Lung microvascular endothelial cell (primary cell): ENCODE measurements around the gene CEBPZ. TPM values are rescaled to one million over a fixed set of nuclear protein-coding genes. Genes with fewer than 3 reads are reported as not detected.
"Not testable (repeated sequence)": the region's sequence is repeated elsewhere in the genome, so short reads cannot be mapped to it uniquely, and the experiment has no call there.

Experiments used
- DNase-seq, 2 donors: peaks; one replicate each; pipeline versions ENCODE4 v3.0.0 to v3.0.0-alpha.2; 2010; ENCODE audit warnings: low read depth in 2 of 2
- total RNA-seq: library from RNA; depleted of rRNA; stranded (reverse); fragments of >200 nt; gene quantifications from 2 replicates; pipeline ENCODE4 v1.2.1, GENCODE V29; 2014

Gene CEBPZ, protein sequence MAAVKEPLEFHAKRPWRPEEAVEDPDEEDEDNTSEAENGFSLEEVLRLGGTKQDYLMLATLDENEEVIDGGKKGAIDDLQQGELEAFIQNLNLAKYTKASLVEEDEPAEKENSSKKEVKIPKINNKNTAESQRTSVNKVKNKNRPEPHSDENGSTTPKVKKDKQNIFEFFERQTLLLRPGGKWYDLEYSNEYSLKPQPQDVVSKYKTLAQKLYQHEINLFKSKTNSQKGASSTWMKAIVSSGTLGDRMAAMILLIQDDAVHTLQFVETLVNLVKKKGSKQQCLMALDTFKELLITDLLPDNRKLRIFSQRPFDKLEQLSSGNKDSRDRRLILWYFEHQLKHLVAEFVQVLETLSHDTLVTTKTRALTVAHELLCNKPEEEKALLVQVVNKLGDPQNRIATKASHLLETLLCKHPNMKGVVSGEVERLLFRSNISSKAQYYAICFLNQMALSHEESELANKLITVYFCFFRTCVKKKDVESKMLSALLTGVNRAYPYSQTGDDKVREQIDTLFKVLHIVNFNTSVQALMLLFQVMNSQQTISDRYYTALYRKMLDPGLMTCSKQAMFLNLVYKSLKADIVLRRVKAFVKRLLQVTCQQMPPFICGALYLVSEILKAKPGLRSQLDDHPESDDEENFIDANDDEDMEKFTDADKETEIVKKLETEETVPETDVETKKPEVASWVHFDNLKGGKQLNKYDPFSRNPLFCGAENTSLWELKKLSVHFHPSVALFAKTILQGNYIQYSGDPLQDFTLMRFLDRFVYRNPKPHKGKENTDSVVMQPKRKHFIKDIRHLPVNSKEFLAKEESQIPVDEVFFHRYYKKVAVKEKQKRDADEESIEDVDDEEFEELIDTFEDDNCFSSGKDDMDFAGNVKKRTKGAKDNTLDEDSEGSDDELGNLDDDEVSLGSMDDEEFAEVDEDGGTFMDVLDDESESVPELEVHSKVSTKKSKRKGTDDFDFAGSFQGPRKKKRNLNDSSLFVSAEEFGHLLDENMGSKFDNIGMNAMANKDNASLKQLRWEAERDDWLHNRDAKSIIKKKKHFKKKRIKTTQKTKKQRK
- total RNA-seq, result 22.0 and 38.7 TPM in 2 replicates

DNA sequence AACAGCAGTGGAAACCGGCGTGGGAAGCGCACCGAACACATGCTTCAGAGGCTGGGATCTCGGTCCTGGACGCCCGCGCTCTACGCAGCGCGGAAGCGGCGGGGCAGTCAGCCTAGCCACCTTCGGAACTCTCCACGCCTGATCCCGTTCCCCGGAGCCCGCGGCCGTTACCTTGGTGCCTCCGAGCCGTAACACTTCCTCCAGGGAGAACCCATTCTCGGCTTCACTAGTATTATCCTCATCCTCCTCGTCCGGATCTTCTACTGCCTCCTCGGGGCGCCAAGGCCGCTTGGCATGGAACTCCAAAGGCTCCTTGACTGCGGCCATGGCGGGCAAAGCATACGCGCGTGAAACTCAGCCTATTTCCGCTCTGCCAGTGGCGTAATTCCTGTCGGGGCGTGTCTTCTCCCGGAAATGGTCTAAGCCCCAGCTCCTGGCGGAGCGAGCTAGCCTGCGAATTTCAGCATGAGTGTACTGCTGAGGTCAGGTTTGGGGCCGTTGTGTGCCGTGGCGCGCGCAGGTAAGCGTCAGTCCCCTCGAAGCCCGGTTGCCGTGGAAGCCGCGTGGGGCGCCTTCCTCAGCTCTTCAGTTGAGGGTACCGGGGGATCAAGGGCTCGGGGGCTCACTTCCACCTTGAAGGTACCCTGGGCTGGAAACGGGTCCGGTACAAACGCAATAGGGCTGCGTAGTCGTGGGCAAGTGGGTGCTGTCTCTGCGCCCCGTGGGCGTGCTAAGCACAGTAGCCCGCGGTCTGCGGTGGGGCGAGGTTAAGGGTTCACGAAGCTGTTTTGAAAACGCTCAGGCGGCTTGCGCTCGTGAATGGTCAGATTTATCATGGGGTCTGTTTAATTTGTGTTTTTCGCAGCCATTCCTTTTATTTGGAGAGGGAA, at the start of gene CEBPZ, which contains the start of gene NDUFAF7:
CEBPZ (minus strand) TSS at position 356 of the 890 bp plus-strand sequence; CDS start at position 327, 29 bp downstream.
NDUFAF7 (plus strand) TSS at position 418 of the 890 bp plus-strand sequence; CDS start at position 466, 48 bp downstream.
- DNase-seq, result peak; percentile 95

GRCh38 chr2:37276291-37276690, 44.9 kb upstream of the CEBPZ start:
- DNase-seq, result no peak

- DNase-seq, result no peak
Observed at GRCh38 chr2:37274359-37274965, 43.1 kb upstream of the CEBPZ start.

DNA sequence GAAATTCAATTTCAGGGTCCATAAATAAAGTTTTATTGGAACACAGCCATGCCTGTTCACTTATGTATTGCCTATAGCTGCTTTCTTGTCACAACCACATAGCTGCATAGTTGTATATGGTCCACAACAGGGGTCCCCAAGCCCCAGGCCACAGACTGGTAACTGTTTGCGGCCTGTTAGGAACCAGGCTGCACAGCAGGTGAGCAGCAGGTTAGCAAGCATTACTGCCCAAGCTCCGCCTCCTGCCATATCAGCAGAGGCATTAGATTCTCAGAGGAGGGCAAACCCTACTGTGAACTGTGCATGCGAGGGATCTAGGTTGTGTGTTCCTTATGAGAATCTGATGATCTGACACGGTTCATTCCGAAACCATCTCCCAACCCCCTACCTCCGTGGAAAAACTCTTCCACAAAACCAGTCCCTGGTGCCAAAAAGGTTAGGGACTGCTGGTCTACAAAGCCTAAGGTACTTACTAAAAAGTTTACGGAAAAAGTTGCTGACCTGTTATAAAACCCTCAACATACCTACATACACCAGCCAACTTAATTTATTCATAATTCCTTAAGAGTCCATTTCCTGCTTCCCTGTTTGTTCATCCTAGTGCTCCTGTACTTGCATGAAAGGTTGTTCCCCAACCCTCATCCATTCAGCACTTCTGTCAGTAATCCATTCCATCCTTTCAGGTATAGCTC, 40.1 kb upstream of the CEBPZ start:
- no peak for DNase-seq

GRCh38 chr2:37268111-37268510, 36.7 kb upstream of the CEBPZ start:
- DNase-seq, result peak in 1 of 2 donors; percentile 3

DNA sequence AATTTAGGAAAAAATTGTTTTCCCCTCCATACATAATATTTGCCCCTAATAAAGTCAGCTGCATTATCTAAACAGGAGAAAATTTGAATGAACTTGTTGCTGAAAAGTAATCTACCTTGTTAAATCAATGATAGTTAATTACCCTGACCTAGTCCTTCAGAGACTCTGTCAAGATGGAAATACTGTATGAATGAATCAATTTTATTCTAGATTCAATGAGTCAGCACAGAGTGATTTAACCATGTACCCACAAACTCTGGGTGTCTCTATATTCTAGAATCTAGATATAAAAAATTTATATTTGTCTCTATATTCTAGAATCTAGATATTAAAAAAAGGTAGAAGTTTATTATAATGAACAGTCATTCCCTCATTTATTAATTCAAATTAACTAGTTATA, 36.3 kb upstream of the CEBPZ start:
- DNase-seq, result no peak

DNA sequence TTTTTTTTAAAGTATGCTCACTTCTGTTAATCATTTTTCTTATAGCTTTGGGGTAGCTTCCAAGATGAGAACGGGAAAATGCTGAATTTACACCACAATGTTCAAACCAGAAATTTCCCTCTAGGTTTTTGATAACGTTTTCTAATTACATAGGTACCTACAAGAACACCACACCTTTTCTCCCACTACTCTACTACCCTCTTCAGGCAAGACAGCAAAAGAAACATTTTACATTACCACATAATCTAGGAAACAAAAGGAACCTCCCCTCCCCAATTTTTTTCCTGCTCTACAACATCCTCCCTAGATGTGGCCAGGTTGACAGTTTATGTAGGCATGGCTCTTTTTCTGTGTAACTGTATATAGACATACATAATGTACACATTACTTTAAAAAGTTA, 32.4 kb upstream of the CEBPZ start:
- DNase-seq, result peak in 1 of 2 donors; percentile 1

DNA sequence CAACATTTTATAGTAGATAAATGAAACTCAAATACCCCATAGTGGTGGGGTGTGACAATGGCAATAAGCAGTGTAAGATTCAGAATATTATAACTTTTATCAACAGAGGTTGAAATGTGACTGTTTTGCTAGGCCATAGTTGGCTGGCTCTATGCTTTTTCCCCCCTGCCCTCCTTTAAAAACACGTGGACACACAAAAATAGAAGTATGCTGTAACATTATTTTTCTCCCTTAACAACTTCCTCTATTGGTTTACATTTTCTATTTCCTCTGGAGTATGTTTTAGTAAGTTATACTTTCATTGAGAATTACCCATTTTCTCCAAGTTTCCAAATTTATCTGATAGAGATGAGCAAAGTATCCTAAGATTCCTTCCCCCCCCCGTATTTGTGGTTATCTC, 31.1 kb upstream of the CEBPZ start:
- peak; percentile 4 to 6 for DNase-seq

- DNase-seq, result no peak
Observed at GRCh38 chr2:37250869-37251740, 19.7 kb upstream of the CEBPZ start.

DNA sequence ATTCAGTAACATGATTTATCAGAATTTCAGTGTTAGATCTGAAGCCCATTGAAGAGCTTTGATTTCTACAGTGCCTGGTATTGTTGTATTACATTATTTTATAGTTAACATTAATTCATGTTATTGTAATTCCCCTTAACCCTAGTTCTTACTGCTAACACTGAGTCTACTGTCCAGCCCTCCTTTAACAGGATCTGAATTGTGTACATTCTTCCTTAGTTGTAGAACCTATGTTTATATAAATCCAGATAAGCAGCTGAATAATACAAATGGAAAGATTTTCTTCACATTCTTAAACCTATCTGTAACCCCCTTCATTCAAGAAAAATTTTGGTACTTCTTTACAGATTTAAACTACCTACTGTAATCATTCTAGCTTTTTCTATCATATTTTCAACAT, 14.8 kb upstream of the CEBPZ start:
- no peak for DNase-seq

DNA sequence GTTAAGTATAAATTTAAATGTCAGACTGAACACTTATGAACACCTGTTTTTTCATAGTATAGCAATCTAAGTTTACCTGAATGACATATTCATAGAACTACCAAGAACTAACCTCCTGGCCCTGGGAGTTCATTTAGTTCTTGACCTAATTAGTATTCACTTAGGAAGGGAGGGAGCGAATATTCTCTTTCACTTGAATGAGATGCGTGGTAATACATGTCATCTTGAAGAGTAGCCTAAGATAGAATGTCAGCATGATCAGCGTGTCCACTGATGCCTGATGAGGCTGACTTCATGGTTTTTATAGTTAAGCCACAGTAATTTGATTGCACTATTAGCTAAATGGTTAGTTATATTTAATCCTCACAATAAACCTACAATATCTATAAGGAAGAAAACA, 13.4 kb upstream of the CEBPZ start:
- DNase-seq, result no peak

- DNase-seq, result peak in 1 of 2 donors; percentile 49
Observed at GRCh38 chr2:37244017-37244416, 12.6 kb upstream of the CEBPZ start.

DNA sequence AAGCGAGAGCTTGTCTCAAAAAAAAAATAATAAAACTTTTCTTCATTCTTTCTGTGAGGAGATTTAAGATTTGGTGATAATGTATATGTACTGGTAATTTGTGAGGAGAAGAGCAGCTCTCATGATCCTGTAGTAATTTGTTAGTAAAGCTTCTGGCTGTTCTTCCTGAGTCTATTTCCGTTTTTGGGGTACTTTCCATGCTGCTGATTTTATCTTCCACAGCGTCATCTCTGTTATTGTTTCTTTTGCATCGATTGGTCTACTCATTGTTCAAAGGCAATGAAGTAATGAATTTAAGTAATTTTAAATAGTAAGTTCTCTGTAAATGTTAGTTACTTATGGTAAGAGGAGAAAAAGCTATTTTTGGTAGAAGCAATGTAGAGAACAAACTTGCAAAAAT, 12.0 kb upstream of the CEBPZ start:
- DNase-seq, result peak; percentile 66

GRCh38 chr2:37232131-37232933, 936 bp upstream of the CEBPZ start:
- no peak for DNase-seq

GRCh38 chr2:37230581-37230980, 815 bp downstream of the CEBPZ start:
- DNase-seq, result peak; percentile 23 to 46

DNA sequence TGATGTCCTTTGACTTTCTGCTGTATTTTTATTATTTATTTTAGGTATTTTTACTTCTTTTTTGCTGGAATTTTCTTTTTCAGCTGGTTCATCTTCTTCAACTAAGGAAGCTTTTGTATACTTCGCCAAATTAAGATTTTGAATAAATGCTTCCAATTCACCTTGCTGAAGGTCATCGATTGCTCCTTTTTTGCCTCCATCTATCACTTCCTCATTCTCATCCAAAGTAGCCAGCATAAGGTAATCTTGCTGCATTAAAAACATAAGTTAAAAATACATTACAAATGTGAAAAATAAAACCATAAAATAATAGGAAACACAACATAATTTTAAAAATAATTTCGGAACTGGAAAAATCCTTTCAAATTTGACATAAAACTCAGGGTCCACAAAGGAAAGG, 2.6 kb downstream of the CEBPZ start:
- DNase-seq, result no peak

DNA sequence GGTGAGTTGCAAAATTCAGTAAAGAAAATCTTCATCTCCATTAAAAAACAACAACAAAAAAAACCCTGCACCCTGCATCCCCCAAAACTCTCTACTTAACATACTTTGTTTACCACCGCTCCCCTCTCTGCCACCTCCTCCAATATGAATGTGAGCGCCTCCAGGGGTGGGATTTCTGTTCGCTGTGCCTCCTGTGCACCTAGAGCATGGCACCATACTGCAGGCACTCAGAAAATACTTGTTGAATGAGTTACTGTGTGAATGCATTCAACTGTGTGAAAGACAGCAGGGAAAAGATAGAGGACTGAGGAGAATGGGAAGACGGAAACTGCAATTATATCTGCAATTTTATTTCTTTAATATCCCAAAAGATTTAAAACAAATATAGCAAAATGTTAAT, 4.5 kb downstream of the CEBPZ start:
- DNase-seq, result no peak

DNA sequence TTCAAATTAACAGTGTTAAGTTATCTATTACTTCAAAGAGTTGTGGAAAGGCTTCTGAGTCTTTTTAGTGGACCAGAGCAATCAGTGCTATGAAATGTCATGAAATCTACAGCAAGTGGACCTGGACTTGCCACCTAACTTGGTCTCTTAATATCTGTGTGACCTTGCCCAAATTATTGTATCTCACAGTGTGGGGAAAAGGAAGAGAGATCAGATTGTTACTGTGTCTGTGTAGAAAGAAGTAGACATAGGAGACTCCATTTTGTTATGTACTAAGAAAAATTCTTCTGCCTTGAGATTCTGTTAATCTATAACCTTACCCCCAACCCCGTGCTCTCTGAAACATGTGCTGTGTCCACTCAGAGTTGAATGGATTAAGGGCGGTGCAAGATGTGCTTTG, 6.3 kb downstream of the CEBPZ start:
- not testable (repeated sequence) for DNase-seq
